ENCODE measurements around the gene CNTD1. TPM values are rescaled to one million over a fixed set of nuclear protein-coding genes. Genes with fewer than 3 reads are reported as not detected.

The CNTD1 gene
- total RNA-seq, 1 experiment from 2014 or later, result not detected

GRCh38 chr17:42806249-42806648, 7.6 kb downstream of the CNTD1 start:
- no peak overlapping the region for H3K4me2 ChIP-seq
- H3K27ac ChIP-seq, result no peak overlapping the region
- no peaks in the 10 kb centered on the region for H3K27me3 ChIP-seq (ENCODE audit: insufficient read depth, low read depth)
- no peak for TF ChIP-seq EZH2 (IDR thresholded peaks at IDR 0.05; ENCODE audit: low read depth)
- TF ChIP-seq CTCF (conservative IDR thresholded peaks at IDR 0.05), result no peak
- peaks cover 12% of the 10 kb centered on the region; the same call in 1 of the 2 replicates for H3F3A ChIP-seq (ENCODE audit: insufficient read depth, low read depth)
- H4K20me1 ChIP-seq (ENCODE audit: insufficient read depth), result no peaks in the 10 kb centered on the region
- ChIA-PET CTCF (no interaction called here), POLR2A (ENCODE audit: unreplicated experiment) (no interaction called here)
- no peak overlapping the region for H2AFZ ChIP-seq
- DNase-seq, result no peak
- H3K9me2 ChIP-seq (ENCODE audit: insufficient read depth), result no peaks in the 10 kb centered on the region
- intact Hi-C loops (cut with micrococcal nuclease; ENCODE audit: unreplicated experiment), result no loop called here
- H3K9me3 ChIP-seq (ENCODE audit: insufficient read depth, low read depth), result no peaks in the 10 kb centered on the region
- no TSS peak for BruUV-seq (replicated peaks)
- 0 out of 2 replicates have a peak, but pooled peaks cover 10% of the 10 kb centered on the region for H3K36me3 ChIP-seq (ENCODE audit: low read depth)
- no peak overlapping the region for H3K4me3 ChIP-seq
- H3K79me2 ChIP-seq (ENCODE audit: low read depth), result no peaks in the 10 kb centered on the region
- H3K4me1 ChIP-seq (replicated peaks; ENCODE audit: insufficient read depth), result no peaks in the 10 kb centered on the region

GRCh38 chr17:42809250-42809649, 10.6 kb downstream of the CNTD1 start:
- no peak for TF ChIP-seq EZH2 (IDR thresholded peaks at IDR 0.05; ENCODE audit: low read depth)
- no peak for TF ChIP-seq CTCF (conservative IDR thresholded peaks at IDR 0.05)
- no peak for DNase-seq
- Histone ChIP-seq H4K20me1 (ENCODE audit: insufficient read depth) (no peaks in the 10 kb centered on the region), H3K9me2 (ENCODE audit: insufficient read depth) (no peaks in the 10 kb centered on the region), H3K36me3 (ENCODE audit: low read depth) (peaks cover 10% of the 10 kb centered on the region; the same call in 1 of the 2 replicates), H3K9me3 (ENCODE audit: insufficient read depth, low read depth) (no peaks in the 10 kb centered on the region), H3F3A (ENCODE audit: insufficient read depth, low read depth) (peaks cover 12% of the 10 kb centered on the region; the same call in 1 of the 2 replicates), H3K4me2 (no peak overlapping the region), H3K79me2 (ENCODE audit: low read depth) (no peaks in the 10 kb centered on the region), H3K27me3 (ENCODE audit: insufficient read depth, low read depth) (no peaks in the 10 kb centered on the region), H3K4me1 (replicated peaks; ENCODE audit: insufficient read depth) (no peaks in the 10 kb centered on the region), H3K27ac (no peak overlapping the region), H3K4me3 (no peak overlapping the region), H2AFZ (no peak overlapping the region)
- no TSS peak for BruUV-seq (replicated peaks)
- POLR2A ChIA-PET (ENCODE audit: unreplicated experiment), result interaction anchor here (0.7 kb wide), 1 partner anchor 15 kb away, joined by 6 read pairs; the partner anchor contains the start of gene BECN1
- intact Hi-C loops (cut with micrococcal nuclease; ENCODE audit: unreplicated experiment), result no loop called here
- CTCF ChIA-PET, result interaction anchor here (0.5 kb wide), 1 partner anchor 66 kb away, joined by 3 read pairs; no protein-coding TSS in a partner anchor

- Histone ChIP-seq H3F3A (ENCODE audit: insufficient read depth, low read depth) (peaks cover 9% of the 10 kb centered on the region; the same call in 1 of the 2 replicates), H3K4me3 (no peak overlapping the region), H3K79me2 (ENCODE audit: low read depth) (no peaks in the 10 kb centered on the region), H2AFZ (no peak overlapping the region), H3K9me3 (ENCODE audit: insufficient read depth, low read depth) (no peaks in the 10 kb centered on the region), H4K20me1 (ENCODE audit: insufficient read depth) (no peaks in the 10 kb centered on the region), H3K9me2 (ENCODE audit: insufficient read depth) (no peaks in the 10 kb centered on the region), H3K27me3 (ENCODE audit: insufficient read depth, low read depth) (no peaks in the 10 kb centered on the region), H3K36me3 (ENCODE audit: low read depth) (peaks cover 38% of the 10 kb centered on the region), H3K27ac (no peak overlapping the region), H3K4me2 (no peak overlapping the region), H3K4me1 (replicated peaks; ENCODE audit: insufficient read depth) (no peaks in the 10 kb centered on the region)
- no peak for DNase-seq
- ChIA-PET CTCF (no interaction called here), POLR2A (ENCODE audit: unreplicated experiment) (interaction anchor here (0.6 kb wide), 1 partner anchor 258 kb away, joined by 3 read pairs; no protein-coding TSS in a partner anchor)
- no TSS peak for BruUV-seq (replicated peaks)
- TF ChIP-seq CTCF (conservative IDR thresholded peaks at IDR 0.05), result no peak
- TF ChIP-seq EZH2 (IDR thresholded peaks at IDR 0.05; ENCODE audit: low read depth), result no peak
- intact Hi-C loops (cut with micrococcal nuclease; ENCODE audit: unreplicated experiment), result no loop called here
Observed at GRCh38 chr17:42814633-42815399, 16.2 kb downstream of the CNTD1 start.

Data from PC-9 (cell line).